Panc1 (cell line): ENCODE data around the gene TSHZ2. TPM values are rescaled to one million over a fixed set of nuclear protein-coding genes. Genes with fewer than 3 reads are reported as not detected.

Experiments used
- ATAC-seq: fragments of 200-7000 bp; cut with Tn5 transposase; 2 replicates; pipeline ENCODE4 v1.9.1; 2020; ENCODE audit warnings: mild to moderate bottlenecking, moderate library complexity
- BruUV-seq: library from RNA; stranded (reverse); fragments of 400-500 nt; replicated peaks from 2 replicates; lab custom pipeline; 2021; lab: Mats Ljungman, UMichigan
- CTCF ChIA-PET: fragments of 300-600 bp; sonication (Branson Sonifier 250); formaldehyde crosslinking; loops from one replicate; lab custom pipeline; 2022; ENCODE audit warnings: antibody characterized with exemption; lab: Charles Lee
- POLR2A ChIA-PET: fragments of 300-600 bp; sonication (Branson Sonifier 250); formaldehyde crosslinking; loops from one replicate; lab custom pipeline; 2022; ENCODE audit warnings: antibody characterized with exemption; lab: Charles Lee
- DNase-seq: peaks from one replicate; pipeline ENCODE4 v3.0.0-alpha.2; 2010; ENCODE audit warnings: low read depth, low spot score
- H3K27ac ChIP-seq: 2 replicates; pipeline ENCODE4 v1.5.1; 2011; ENCODE audit warnings: mild to moderate bottlenecking, low read length, inconsistent platforms
- H3K27me3 ChIP-seq: fragments of 200-500 bp; sonication (Bioruptor generic); 2 replicates; pipeline ENCODE4 v1.6.0; 2014; ENCODE audit warnings: low read length, inconsistent platforms; ENCODE audit not compliant: control insufficient read depth, insufficient read depth
- H3K36me3 ChIP-seq: fragments of 200-500 bp; sonication (Bioruptor generic); 2 replicates; pipeline ENCODE4 v1.5.1; 2014; ENCODE audit warnings: inconsistent platforms, mild to moderate bottlenecking, low read length, moderate library complexity; ENCODE audit not compliant: control insufficient read depth, insufficient read depth
- H3K4me1 ChIP-seq: 2 replicates; pipeline ENCODE4 v1.5.1; 2011; ENCODE audit warnings: inconsistent platforms, mild to moderate bottlenecking, low read length, moderate library complexity; ENCODE audit not compliant: control insufficient read depth, insufficient read depth
- H3K4me3 ChIP-seq, 2 experiments: 2 replicates each; pipeline ENCODE4 v1.5.1; 2011 to 2012; ENCODE audit warnings: low read depth in 2 of 2, low read length in 2 of 2, mild to moderate bottlenecking in 2 of 2, inconsistent platforms in 1 of 2, moderate library complexity in 1 of 2
- H3K9me3 ChIP-seq: fragments of 200-500 bp; sonication (Bioruptor generic); 2 replicates; pipeline ENCODE4 v1.5.1; 2014; ENCODE audit warnings: low read depth, mild to moderate bottlenecking, inconsistent platforms, low read length, moderate library complexity; ENCODE audit not compliant: control insufficient read depth, insufficient read depth
- CTCF ChIP-seq: fragments of 450-650 bp; IDR thresholded peaks from 2 replicates; pipeline ENCODE4 v1.5.1; 2017; ENCODE audit warnings: mild to moderate bottlenecking
- POLR2AphosphoS5 ChIP-seq: IDR thresholded peaks from 2 replicates; pipeline ENCODE4 v1.6.1; 2012; ENCODE audit warnings: mild to moderate bottlenecking, low read depth, low read length, moderate library complexity
- SIN3A ChIP-seq: IDR thresholded peaks from 2 replicates; pipeline ENCODE4 v1.6.1; 2012; ENCODE audit warnings: low read depth, mild to moderate bottlenecking, low read length, moderate library complexity, borderline replicate concordance; ENCODE audit not compliant: insufficient read depth
- TCF7L2 ChIP-seq: IDR thresholded peaks from 2 replicates; pipeline ENCODE4 v1.6.1; 2011; ENCODE audit warnings: mild to moderate bottlenecking, low read depth, low read length, inconsistent platforms
- in situ Hi-C: cut with HindIII; loops from 2 replicates; pipeline ENCODE4 v1.10.0; 2016; ENCODE audit warnings: low sequenced_read_pairs, low pct_unique_long_range_greater_than_20kb
- intact Hi-C: fragments of 100-400 bp; cut with micrococcal nuclease; formaldehyde crosslinking; loops from one replicate; pipeline ENCODE4 v1.10.0; 2022; ENCODE audit not compliant: unreplicated experiment
- total RNA-seq: library from RNA; stranded (reverse); gene quantifications from one replicate; pipeline ENCODE4 v1.2.1, GENCODE V29; 2021; ENCODE audit not compliant: unreplicated experiment
- TF ChIP-seq, protein P1 (sequence below), 2 experiments: IDR thresholded peaks; 2 replicates each; pipeline ENCODE4 v1.6.1; 2011 to 2012; ENCODE audit warnings: low read depth in 2 of 2, control low read depth in 1 of 2, low read length in 1 of 2, mild to moderate bottlenecking in 1 of 2, moderate library complexity in 1 of 2; ENCODE audit not compliant: insufficient read depth in 1 of 2

The TSHZ2 gene
- total RNA-seq, 1 experiment from 2014 or later = 0.36 TPM

GRCh38 chr20:53264604-53265003, 292.4 kb downstream of the TSHZ2 start:
- CTCF ChIA-PET = no interaction called here
- H3K27me3 ChIP-seq = peaks cover 16% of the 10 kb centered on the region
- TF ChIP-seq POLR2AphosphoS5 (no peak), CTCF (no peak), TCF7L2 (no peak), SIN3A (no peak)
- TF ChIP-seq, protein P1, sequence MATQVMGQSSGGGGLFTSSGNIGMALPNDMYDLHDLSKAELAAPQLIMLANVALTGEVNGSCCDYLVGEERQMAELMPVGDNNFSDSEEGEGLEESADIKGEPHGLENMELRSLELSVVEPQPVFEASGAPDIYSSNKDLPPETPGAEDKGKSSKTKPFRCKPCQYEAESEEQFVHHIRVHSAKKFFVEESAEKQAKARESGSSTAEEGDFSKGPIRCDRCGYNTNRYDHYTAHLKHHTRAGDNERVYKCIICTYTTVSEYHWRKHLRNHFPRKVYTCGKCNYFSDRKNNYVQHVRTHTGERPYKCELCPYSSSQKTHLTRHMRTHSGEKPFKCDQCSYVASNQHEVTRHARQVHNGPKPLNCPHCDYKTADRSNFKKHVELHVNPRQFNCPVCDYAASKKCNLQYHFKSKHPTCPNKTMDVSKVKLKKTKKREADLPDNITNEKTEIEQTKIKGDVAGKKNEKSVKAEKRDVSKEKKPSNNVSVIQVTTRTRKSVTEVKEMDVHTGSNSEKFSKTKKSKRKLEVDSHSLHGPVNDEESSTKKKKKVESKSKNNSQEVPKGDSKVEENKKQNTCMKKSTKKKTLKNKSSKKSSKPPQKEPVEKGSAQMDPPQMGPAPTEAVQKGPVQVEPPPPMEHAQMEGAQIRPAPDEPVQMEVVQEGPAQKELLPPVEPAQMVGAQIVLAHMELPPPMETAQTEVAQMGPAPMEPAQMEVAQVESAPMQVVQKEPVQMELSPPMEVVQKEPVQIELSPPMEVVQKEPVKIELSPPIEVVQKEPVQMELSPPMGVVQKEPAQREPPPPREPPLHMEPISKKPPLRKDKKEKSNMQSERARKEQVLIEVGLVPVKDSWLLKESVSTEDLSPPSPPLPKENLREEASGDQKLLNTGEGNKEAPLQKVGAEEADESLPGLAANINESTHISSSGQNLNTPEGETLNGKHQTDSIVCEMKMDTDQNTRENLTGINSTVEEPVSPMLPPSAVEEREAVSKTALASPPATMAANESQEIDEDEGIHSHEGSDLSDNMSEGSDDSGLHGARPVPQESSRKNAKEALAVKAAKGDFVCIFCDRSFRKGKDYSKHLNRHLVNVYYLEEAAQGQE (IDR thresholded peaks at IDR 0.05; ENCODE audit: insufficient read depth in 1 of 2, low read depth in 2 of 2, low read length in 1 of 2) = no peak

GRCh38 chr20:53265304-53265875, 293.2 kb downstream of the TSHZ2 start:
- Histone ChIP-seq H3K4me3 (no peak overlapping the region), H3K4me1 (no peaks in the 10 kb centered on the region), H3K27me3 (peaks cover 16% of the 10 kb centered on the region), H3K36me3 (no peaks in the 10 kb centered on the region), H3K27ac (no peak overlapping the region), H3K9me3 (no peaks in the 10 kb centered on the region)
- ChIA-PET POLR2A (no interaction called here), CTCF (no interaction called here)
- intact Hi-C loops (no loop called here), in situ Hi-C loops (no loop called here)
- DNase-seq (no peak), ATAC-seq (no peak)
- TF ChIP-seq, protein P1 (IDR thresholded peaks at IDR 0.05; ENCODE audit: insufficient read depth in 1 of 2, low read depth in 2 of 2, low read length in 1 of 2) = no peak
- TF ChIP-seq POLR2AphosphoS5 (no peak), CTCF (no peak), TCF7L2 (no peak), SIN3A (no peak)
- BruUV-seq = no TSS peak

More at GRCh38 chr20:53264604-53265003, 292.4 kb downstream of the TSHZ2 start:
- Histone ChIP-seq H3K9me3 (no peaks in the 10 kb centered on the region), H3K27ac (no peak overlapping the region), H3K4me3 (no peak overlapping the region), H3K36me3 (no peaks in the 10 kb centered on the region), H3K4me1 (no peaks in the 10 kb centered on the region)
- intact Hi-C loops = no loop called here
- ATAC-seq (no peak), DNase-seq (no peak)
- POLR2A ChIA-PET = no interaction called here
- in situ Hi-C loops = no loop called here
- BruUV-seq = no TSS peak
